ENCODE data around the gene DNAJC13. TPM values are rescaled to one million over a fixed set of nuclear protein-coding genes. Genes with fewer than 3 reads are reported as not detected.
"Not testable (repeated sequence)": the region's sequence is repeated elsewhere in the genome, so short reads cannot be mapped to it uniquely, and the experiment has no call there.

The DNAJC13 gene
- total RNA-seq, 2 donors from 2014 or later: 36.3 to 39.5 TPM

GRCh38 chr3:132543011-132543739 lies 125.9 kb downstream of the DNAJC13 start:
- H3K36me3 Mint-ChIP-seq (ENCODE audit: insufficient read depth in 2 of 2): peaks cover 2% of the 10 kb centered on the region in 2 donors
- H3K27me3 Mint-ChIP-seq (ENCODE audit: low read depth): no peaks in the 10 kb centered on the region
- ATAC-seq (replicated peaks in 1 of 2) (peak; percentile 59 to 77), DNase-seq (no peak)
- peak overlapping the region; percentile 90 for H3K27ac Mint-ChIP-seq
- no peaks in the 10 kb centered on the region for H3K9me3 Mint-ChIP-seq
- H3K4me3 Mint-ChIP-seq: peak overlapping the region in 1 of 2 donors; percentile 40
- peaks cover 40% of the 10 kb centered on the region for H3K4me1 Mint-ChIP-seq (ENCODE audit: low read depth)

DNA sequence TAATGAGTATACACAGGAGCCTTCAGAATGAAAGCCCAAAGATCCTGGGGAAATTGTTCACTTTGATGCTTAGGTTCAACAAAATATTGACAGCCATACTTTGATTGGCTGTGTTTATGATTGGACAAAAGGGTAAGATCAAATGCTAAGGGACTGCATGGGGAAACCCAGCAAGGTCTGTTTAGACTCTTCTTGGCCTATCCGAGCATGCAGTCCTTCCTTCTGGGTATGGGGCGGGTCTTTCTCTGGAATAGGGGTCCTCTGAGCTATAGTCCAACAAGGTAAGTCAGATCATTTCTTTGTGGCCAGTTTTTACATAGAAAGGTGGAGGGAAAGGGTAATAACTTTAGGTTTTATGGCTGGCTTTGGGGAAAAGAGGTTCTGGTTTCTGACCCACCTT lies 126.8 kb downstream of the DNAJC13 start:
- peaks cover 49% of the 10 kb centered on the region for H3K4me1 Mint-ChIP-seq (ENCODE audit: low read depth)
- no peaks in the 10 kb centered on the region for H3K9me3 Mint-ChIP-seq
- no peak overlapping the region for H3K27ac Mint-ChIP-seq
- no peak overlapping the region for H3K4me3 Mint-ChIP-seq
- no peaks in the 10 kb centered on the region for H3K27me3 Mint-ChIP-seq (ENCODE audit: low read depth)
- DNase-seq (no peak), ATAC-seq (replicated peaks in 1 of 2) (no peak)
- H3K36me3 Mint-ChIP-seq (ENCODE audit: insufficient read depth in 2 of 2): peaks cover 0 to 2% of the 10 kb centered on the region in 2 donors

DNA sequence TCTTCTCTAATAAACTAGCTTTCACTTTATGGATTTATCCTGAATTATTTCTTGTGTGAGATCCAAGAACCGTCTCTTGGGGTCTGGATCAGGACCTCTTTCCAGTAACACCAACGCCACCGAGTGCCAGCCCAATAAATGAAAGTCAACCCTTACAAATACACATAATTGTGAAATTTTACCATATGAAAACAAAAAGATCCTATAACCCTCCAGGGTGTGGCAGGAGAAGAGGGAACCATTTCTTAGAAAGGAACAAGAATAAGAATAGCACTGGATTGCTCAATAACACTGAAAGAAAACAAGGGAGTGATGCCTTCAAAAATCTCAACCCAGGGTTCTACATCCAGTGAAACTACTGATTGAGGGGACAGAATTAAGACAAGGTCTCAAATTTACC lies 128.2 kb downstream of the DNAJC13 start:
- DNase-seq (no peak), ATAC-seq (replicated peaks in 1 of 2) (no peak)
- peak overlapping the region; percentile 11 for H3K27ac Mint-ChIP-seq
- peaks cover 2 to 3% of the 10 kb centered on the region in 2 donors for H3K9me3 Mint-ChIP-seq
- no peaks in the 10 kb centered on the region for H3K27me3 Mint-ChIP-seq (ENCODE audit: low read depth)
- peaks cover 0 to 3% of the 10 kb centered on the region in 2 donors for H3K36me3 Mint-ChIP-seq (ENCODE audit: insufficient read depth in 2 of 2)
- peaks cover 62% of the 10 kb centered on the region for H3K4me1 Mint-ChIP-seq (ENCODE audit: low read depth)
- H3K4me3 Mint-ChIP-seq: no peak overlapping the region

GRCh38 chr3:132549169-132549568 lies 131.9 kb downstream of the DNAJC13 start:
- peaks cover 48% of the 10 kb centered on the region for H3K4me1 Mint-ChIP-seq (ENCODE audit: low read depth)
- ATAC-seq (replicated peaks in 1 of 2) (peak in 1 of 2 donors; percentile 2), DNase-seq (no peak)
- H3K27me3 Mint-ChIP-seq (ENCODE audit: low read depth): no peaks in the 10 kb centered on the region
- no peak overlapping the region for H3K4me3 Mint-ChIP-seq
- peaks cover 2 to 3% of the 10 kb centered on the region in 2 donors for H3K9me3 Mint-ChIP-seq
- peaks cover 0 to 3% of the 10 kb centered on the region in 2 donors for H3K36me3 Mint-ChIP-seq (ENCODE audit: insufficient read depth in 2 of 2)
- no peak overlapping the region for H3K27ac Mint-ChIP-seq

GRCh38 chr3:132549890-132550578 lies 132.7 kb downstream of the DNAJC13 start:
- no peaks in the 10 kb centered on the region for H3K27me3 Mint-ChIP-seq (ENCODE audit: low read depth)
- H3K4me3 Mint-ChIP-seq: peak overlapping the region; percentile 68 to 72
- DNase-seq (no peak), ATAC-seq (replicated peaks in 1 of 2) (peak; percentile 87 to 89)
- peak overlapping the region; percentile 85 for H3K27ac Mint-ChIP-seq
- peaks cover 43% of the 10 kb centered on the region for H3K4me1 Mint-ChIP-seq (ENCODE audit: low read depth)
- peaks cover 0 to 3% of the 10 kb centered on the region in 2 donors for H3K36me3 Mint-ChIP-seq (ENCODE audit: insufficient read depth in 2 of 2)
- H3K9me3 Mint-ChIP-seq: peaks cover 2 to 3% of the 10 kb centered on the region in 2 donors

- Mint-ChIP-seq H3K9me3 (peaks cover 2 to 3% of the 10 kb centered on the region in 2 donors), H3K27me3 (ENCODE audit: low read depth) (no peaks in the 10 kb centered on the region), H3K36me3 (ENCODE audit: insufficient read depth in 2 of 2) (peaks cover 0 to 3% of the 10 kb centered on the region in 2 donors), H3K4me1 (ENCODE audit: low read depth) (peaks cover 38% of the 10 kb centered on the region), H3K27ac (peak overlapping the region; percentile 85), H3K4me3 (peak overlapping the region; percentile 9 to 72)
- DNase-seq (no peak), ATAC-seq (replicated peaks in 1 of 2) (no peak)
These were observed 133.4 kb downstream of the DNAJC13 start for GRCh38 chr3:132550579-132551305.

- ATAC-seq (replicated peaks in 1 of 2) (no peak), DNase-seq (no peak)
- H3K4me1 Mint-ChIP-seq (ENCODE audit: low read depth): peaks cover 27% of the 10 kb centered on the region
- no peak overlapping the region for H3K4me3 Mint-ChIP-seq
- peaks cover 2 to 3% of the 10 kb centered on the region in 2 donors for H3K9me3 Mint-ChIP-seq
- H3K36me3 Mint-ChIP-seq (ENCODE audit: insufficient read depth in 2 of 2): peaks cover 0 to 3% of the 10 kb centered on the region in 2 donors
- H3K27ac Mint-ChIP-seq: no peak overlapping the region
- no peaks in the 10 kb centered on the region for H3K27me3 Mint-ChIP-seq (ENCODE audit: low read depth)
These were observed 136.5 kb downstream of the DNAJC13 start for GRCh38 chr3:132553826-132554225.

- H3K27ac Mint-ChIP-seq: no peak overlapping the region
- no peak for ATAC-seq (replicated peaks in 1 of 2)
- H3K9me3 Mint-ChIP-seq: peaks cover 2 to 3% of the 10 kb centered on the region in 2 donors
- no peak overlapping the region for H3K4me3 Mint-ChIP-seq
- no peaks in the 10 kb centered on the region for H3K27me3 Mint-ChIP-seq (ENCODE audit: low read depth)
- DNase-seq: no peak
- peaks cover 21% of the 10 kb centered on the region for H3K4me1 Mint-ChIP-seq (ENCODE audit: low read depth)
- H3K36me3 Mint-ChIP-seq (ENCODE audit: insufficient read depth in 2 of 2): peaks cover 0 to 3% of the 10 kb centered on the region in 2 donors
These were observed 137.1 kb downstream of the DNAJC13 start for GRCh38 chr3:132554437-132554836.

GRCh38 chr3:132555306-132556035 lies 138.2 kb downstream of the DNAJC13 start:
- Mint-ChIP-seq H3K36me3 (ENCODE audit: insufficient read depth in 2 of 2) (no peaks in the 10 kb centered on the region), H3K9me3 (no peaks in the 10 kb centered on the region), H3K4me1 (ENCODE audit: low read depth) (peaks cover 11% of the 10 kb centered on the region), H3K27me3 (ENCODE audit: low read depth) (no peaks in the 10 kb centered on the region), H3K27ac (no peak overlapping the region), H3K4me3 (no peak overlapping the region)
- DNase-seq (no peak), ATAC-seq (replicated peaks in 1 of 2) (no peak)

GRCh38 chr3:132556036-132556386 lies 138.7 kb downstream of the DNAJC13 start:
- not testable (repeated sequence) for ATAC-seq (replicated peaks in 1 of 2); H3K4me3 Mint-ChIP-seq; H3K27me3 Mint-ChIP-seq (ENCODE audit: low read depth); H3K27ac Mint-ChIP-seq; H3K36me3 Mint-ChIP-seq (ENCODE audit: insufficient read depth in 2 of 2); H3K4me1 Mint-ChIP-seq (ENCODE audit: low read depth); DNase-seq; H3K9me3 Mint-ChIP-seq

- Mint-ChIP-seq H3K4me3 (no peak overlapping the region), H3K27ac (no peak overlapping the region), H3K4me1 (ENCODE audit: low read depth) (no peaks in the 10 kb centered on the region), H3K27me3 (ENCODE audit: low read depth) (no peaks in the 10 kb centered on the region), H3K36me3 (ENCODE audit: insufficient read depth in 2 of 2) (no peaks in the 10 kb centered on the region), H3K9me3 (no peaks in the 10 kb centered on the region)
- ATAC-seq (replicated peaks in 1 of 2): no peak
- no peak for DNase-seq
These were observed 139.3 kb downstream of the DNAJC13 start for GRCh38 chr3:132556508-132557159.

GRCh38 chr3:132561003-132561402 lies 143.7 kb downstream of the DNAJC13 start:
- H3K27ac Mint-ChIP-seq: no peak overlapping the region
- H3K27me3 Mint-ChIP-seq (ENCODE audit: low read depth): no peaks in the 10 kb centered on the region
- ATAC-seq (replicated peaks in 1 of 2) (no peak), DNase-seq (no peak)
- no peaks in the 10 kb centered on the region for H3K4me1 Mint-ChIP-seq (ENCODE audit: low read depth)
- H3K4me3 Mint-ChIP-seq: no peak overlapping the region
- H3K36me3 Mint-ChIP-seq (ENCODE audit: insufficient read depth in 2 of 2): peaks cover 3 to 4% of the 10 kb centered on the region in 2 donors
- no peaks in the 10 kb centered on the region for H3K9me3 Mint-ChIP-seq

Data from activated T-cell treated with anti-CD3 and anti-CD28 coated beads, Interleukin-2, amount 50 U/mL, for 72 hours (primary cell).